ENCODE data around the gene FAM117A.
"Not testable (repeated sequence)": the region's sequence is repeated elsewhere in the genome, so short reads cannot be mapped to it uniquely, and the experiment has no call there.

FAM117A gene

GRCh38 chr17:49739641-49740271 is 24.2 kb downstream of the FAM117A start:
- no peak for DNase-seq (ENCODE audit: low read depth, low spot score)

GRCh38 chr17:49738456-49739163 is 25.3 kb downstream of the FAM117A start:
- DNase-seq (ENCODE audit: low read depth, low spot score): no peak

- no peak for DNase-seq (ENCODE audit: low read depth, low spot score)
Measured at GRCh38 chr17:49734515-49735490, 29.1 kb downstream of the FAM117A start.

- DNase-seq (ENCODE audit: low read depth, low spot score): no peak
Measured at GRCh38 chr17:49731435-49731831, 32.5 kb downstream of the FAM117A start.

DNA sequence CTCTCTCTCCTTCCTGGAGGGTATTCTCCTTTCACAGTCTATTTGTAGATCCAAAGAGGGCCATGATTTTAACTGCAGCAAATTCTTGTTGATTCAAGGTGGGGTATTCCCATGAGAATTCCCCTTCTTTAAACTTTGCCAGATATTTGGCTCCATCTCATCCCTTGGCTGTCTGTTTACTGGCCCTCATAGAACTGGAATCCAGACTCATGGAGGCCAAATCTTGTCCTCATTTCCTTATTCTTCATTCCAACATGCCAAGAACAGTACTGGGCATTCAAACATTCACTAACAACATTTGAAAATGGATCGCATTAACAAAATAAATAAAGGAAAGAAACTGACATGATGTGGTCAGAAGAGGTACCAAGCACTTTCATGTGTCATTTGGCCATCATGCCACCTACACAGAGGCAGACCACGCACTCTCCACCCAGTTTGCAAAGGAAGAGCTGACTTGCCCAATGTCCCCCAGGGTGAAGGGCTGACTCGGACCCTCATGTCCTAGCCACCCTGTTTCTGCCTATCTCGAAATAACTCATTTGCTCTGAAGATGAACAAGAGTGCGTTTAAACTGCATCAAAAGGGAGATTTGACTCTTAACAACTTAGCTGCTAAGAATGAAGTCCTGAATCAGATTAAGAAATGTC is 33.0 kb downstream of the FAM117A start:
- no peak for DNase-seq (ENCODE audit: low read depth, low spot score)

DNA sequence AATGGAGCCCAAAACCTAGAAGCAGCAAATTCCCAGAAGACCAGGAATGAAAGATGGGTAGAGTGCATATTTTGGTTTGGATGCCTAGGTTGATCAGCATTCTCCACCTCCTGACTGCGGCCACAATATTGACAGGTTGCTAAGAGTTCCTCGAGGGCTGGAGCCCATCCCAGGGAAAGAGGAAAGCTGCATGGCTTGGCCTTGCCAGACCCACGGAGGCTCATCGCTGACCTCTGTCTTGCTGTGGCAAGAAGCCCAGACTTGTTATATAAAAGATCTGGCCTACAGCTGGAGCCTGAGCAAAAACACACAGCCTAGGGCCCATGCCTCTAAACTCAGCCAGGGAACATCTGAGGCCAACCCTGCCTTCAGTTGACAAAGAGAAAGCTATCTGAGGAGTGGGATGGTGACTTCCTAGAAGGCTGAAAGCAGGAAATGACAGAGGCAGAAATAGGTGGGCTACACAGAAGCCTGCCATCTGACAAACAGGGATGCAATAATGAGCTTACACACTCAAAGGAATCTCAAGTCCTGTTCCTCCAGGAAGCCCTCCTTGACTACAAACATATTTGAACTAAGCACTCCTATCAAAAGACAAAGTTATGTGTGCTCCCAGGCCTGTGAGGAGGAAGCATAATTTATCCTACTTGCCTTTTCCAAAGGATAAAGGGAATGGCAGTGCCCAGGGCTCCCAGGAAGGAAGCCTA is 33.7 kb downstream of the FAM117A start:
- no peak for DNase-seq (ENCODE audit: low read depth, low spot score)

- DNase-seq (ENCODE audit: low read depth, low spot score): no peak
Measured at GRCh38 chr17:49729069-49729468, 34.9 kb downstream of the FAM117A start.

DNA sequence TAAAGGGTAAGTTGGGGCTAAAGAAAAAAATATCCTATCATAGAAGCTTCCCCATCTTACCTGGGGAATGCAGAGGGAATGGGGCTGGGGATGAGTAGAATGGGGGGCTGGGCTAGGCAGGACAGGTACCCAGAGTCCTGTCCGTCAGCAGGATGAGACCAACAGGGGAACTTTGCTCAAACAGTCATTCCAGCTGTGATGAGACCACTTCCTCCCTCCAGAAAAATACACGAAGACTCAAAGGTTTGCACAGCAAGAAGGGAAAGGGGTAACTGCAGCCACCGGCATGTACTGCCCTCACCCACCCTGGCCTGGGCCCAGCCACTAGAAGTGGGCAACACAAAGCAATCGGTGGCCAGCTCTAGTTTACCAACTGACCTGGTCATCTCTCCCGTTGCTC is 35.5 kb downstream of the FAM117A start:
- DNase-seq (ENCODE audit: low read depth, low spot score): no peak

- DNase-seq (ENCODE audit: low read depth, low spot score): no peak
Measured at GRCh38 chr17:49727380-49727779, 36.6 kb downstream of the FAM117A start.

GRCh38 chr17:49725452-49726130 is 38.3 kb downstream of the FAM117A start:
- no peak for DNase-seq (ENCODE audit: low read depth, low spot score)

- not testable (repeated sequence) for DNase-seq (ENCODE audit: low read depth, low spot score)
Measured at GRCh38 chr17:49724552-49724951, 39.4 kb downstream of the FAM117A start.

- no peak for DNase-seq (ENCODE audit: low read depth, low spot score)
Measured at GRCh38 chr17:49723423-49723822, 40.5 kb downstream of the FAM117A start.

- no peak for DNase-seq (ENCODE audit: low read depth, low spot score)
Measured at GRCh38 chr17:49722066-49722465, 41.9 kb downstream of the FAM117A start.

DNA sequence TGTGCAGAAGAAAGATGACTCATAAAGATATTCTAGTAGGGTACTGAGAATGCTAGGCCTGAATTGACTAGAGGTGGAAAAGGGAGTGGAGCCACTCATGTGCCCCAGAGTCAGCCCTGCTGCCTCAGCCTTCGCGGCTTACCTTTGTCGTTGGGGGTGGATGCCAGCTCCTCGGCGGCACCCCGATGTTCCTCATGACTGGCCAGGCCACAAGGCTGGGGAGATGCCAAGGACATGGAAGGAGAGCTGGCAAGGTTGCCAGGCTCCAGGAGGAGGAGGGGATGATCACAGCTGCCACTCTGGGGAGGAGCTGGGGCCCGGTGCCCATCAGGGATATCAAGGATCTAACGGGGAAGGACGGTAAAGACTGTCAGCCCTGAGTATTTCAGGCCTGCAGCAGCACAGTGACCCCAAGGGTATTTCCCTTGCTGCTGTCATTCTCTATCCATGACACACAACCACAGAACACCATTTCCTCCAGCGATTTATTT is 46.5 kb downstream of the FAM117A start:
- DNase-seq (ENCODE audit: low read depth, low spot score): no peak

- DNase-seq (ENCODE audit: low read depth, low spot score): no peak
Measured at GRCh38 chr17:49716668-49717364, 47.1 kb downstream of the FAM117A start.

- DNase-seq (ENCODE audit: low read depth, low spot score): no peak
Measured at GRCh38 chr17:49715717-49716279, 48.1 kb downstream of the FAM117A start.

DNA sequence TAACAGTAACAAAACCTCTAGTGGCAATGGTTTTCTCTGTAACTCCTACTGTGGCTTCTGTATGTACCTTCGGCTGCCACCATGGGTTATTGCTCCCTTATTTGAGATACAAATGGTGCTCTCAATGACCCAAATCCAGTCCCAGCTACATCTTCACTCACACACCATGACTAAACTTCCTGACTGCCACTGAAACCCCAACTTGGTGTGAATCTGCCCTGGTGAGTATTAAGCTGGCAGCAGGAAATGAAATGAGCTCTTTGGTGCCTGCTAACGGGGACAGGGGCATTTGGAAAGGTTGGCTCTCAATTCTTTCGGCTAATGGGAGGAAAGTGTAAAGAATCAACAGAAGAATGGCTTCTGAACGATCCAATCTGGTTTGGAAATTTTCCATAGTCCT is 48.7 kb downstream of the FAM117A start:
- no peak for DNase-seq (ENCODE audit: low read depth, low spot score)

DNA sequence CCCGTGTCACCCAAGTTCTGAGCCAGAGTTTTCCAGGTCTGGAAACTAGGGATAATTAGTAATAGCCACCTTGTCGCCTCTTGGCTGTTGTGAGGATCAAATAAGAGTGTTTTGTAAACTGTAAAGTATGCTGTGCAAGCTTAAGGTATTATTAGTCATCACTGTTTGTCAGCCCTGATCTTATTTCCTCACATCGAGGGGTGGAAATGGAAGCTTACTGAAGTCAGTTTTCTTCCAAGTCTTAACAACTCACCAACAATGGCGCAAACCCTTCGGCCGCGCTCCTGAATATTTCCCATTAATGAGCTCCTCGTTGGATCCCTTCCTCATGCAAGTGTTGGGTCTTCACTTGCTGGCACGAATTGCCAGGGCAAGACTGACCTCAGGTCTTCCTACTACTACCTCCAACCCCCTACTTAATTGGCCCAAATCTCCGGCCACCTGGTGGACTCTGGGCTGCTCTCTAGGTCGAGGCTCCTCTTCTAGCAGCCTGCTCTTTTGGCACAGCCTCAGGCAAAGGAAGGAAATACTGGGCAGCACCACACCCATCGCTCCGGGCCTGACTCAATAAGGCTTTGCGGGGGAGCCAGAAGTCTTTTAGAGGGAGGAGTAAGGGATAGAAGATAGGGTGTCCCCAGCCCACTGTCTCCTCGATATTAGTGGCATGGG is 55.3 kb downstream of the FAM117A start:
- DNase-seq (ENCODE audit: low read depth, low spot score): no peak
